ENCODE measurements around the gene VPS11. TPM values are rescaled to one million over a fixed set of nuclear protein-coding genes. Genes with fewer than 3 reads are reported as not detected.

The VPS11 gene
- total and polyA plus RNA-seq, 10 of the 15 experiments (the other 5 are each of a cell fraction or from before 2014, with no cell fraction given): 15.8 to 26.4 (median 24.5) TPM

- intact Hi-C loops (cut with micrococcal nuclease; ENCODE audit: unreplicated experiment): loop anchor here (2.0 kb wide), 2 partner anchors 38 kb away; partner anchors contain the start of genes RPS25 and TRAPPC4
- H3K27ac ChIP-seq (ENCODE audit: control insufficient read depth, insufficient read depth): peak overlapping the region; percentile 59
- in situ Hi-C loops (cut with MboI): no loop called here
- H2AFZ ChIP-seq (ENCODE audit: control insufficient read depth, low read depth, low read length): peak overlapping the region; percentile 59
- CTCF ChIA-PET: interaction anchor here (0.8 to 3.2 kb wide), 13 partner anchors 11 to 227 kb away, joined by 3 to 16 read pairs (median 5); partner anchors contain the start of genes C2CD2L, HMBS, RPS25 and SLC37A4
- peaks cover 24% of the 10 kb centered on the region for H3K4me1 ChIP-seq (ENCODE audit: control insufficient read depth, insufficient read depth, low read length)
- ATAC-seq: peak; percentile 15
- H3K9ac ChIP-seq (ENCODE audit: control insufficient read depth, insufficient read depth, low read length): peak overlapping the region; percentile 85
- no peaks in the 10 kb centered on the region for H4K20me1 ChIP-seq (ENCODE audit: control insufficient read depth, insufficient read depth)
- no TSS peak for BruUV-seq (replicated peaks)
- no peak for DNase-seq (ENCODE audit: low read depth, low spot score)
- peak overlapping the region; percentile 85 for H3K4me3 ChIP-seq
- POLR2A ChIA-PET: interaction anchor here (0.6 to 2.7 kb wide), 16 partner anchors 9 to 625 kb away, joined by 3 to 14 read pairs (median 6); partner anchors contain the start of genes C2CD2L, DPAGT1, HINFP and HMBS
- H3K4me2 ChIP-seq (ENCODE audit: control insufficient read depth, insufficient read depth): peak overlapping the region; percentile 26
- SMC1A ChIA-PET (ENCODE audit: uncharacterized antibody, unreplicated experiment): interaction anchor here (0.7 to 1.5 kb wide), 3 partner anchors 11 to 44 kb away, joined by 3 to 6 read pairs (median 3); partner anchors contain the start of gene VPS11
- RAD21 ChIA-PET (ENCODE audit: unreplicated experiment): interaction anchor here (0.5 to 2.4 kb wide), 7 partner anchors 11 to 282 kb away, joined by 3 to 9 read pairs (median 4); partner anchors contain the start of genes HMBS and VPS11
- peaks cover 39% of the 10 kb centered on the region for H3K79me2 ChIP-seq (ENCODE audit: control insufficient read depth, insufficient read depth, low read length)
- peaks cover 12 to 17% of the 10 kb centered on the region in 2 experiments for H3K36me3 ChIP-seq (ENCODE audit: control insufficient read depth in 2 of 2, insufficient read depth in 2 of 2, low read length in 1 of 2)
- H3K9me3 ChIP-seq (replicated peaks; ENCODE audit: control insufficient read depth, insufficient read depth, low read length): no peaks in the 10 kb centered on the region
- H3K27me3 ChIP-seq (replicated peaks in 1 of 2; ENCODE audit: control insufficient read depth in 2 of 2, insufficient read depth in 2 of 2, low read length in 1 of 2): no peaks in the 10 kb centered on the region
- WGBS (ENCODE audit: insufficient coverage, insufficient replicate concordance, low lambda C conversion rate, missing lambda C conversion rate): 1% methylated on average over 47 of the region's 48 CpGs
- FAIRE-seq: no peak
- TF ChIP-seq USF1 (IDR thresholded peaks at IDR 0.05; ENCODE audit: borderline replicate concordance, extremely low read length, insufficient read depth, low read depth, low read length) (no peak), EED (IDR thresholded peaks at IDR 0.05; ENCODE audit: low read depth) (0 out of 2 replicates have a peak, but pooled peaks have one; percentile 32), ZNF217 (IDR thresholded peaks at IDR 0.05) (no peak), PML (IDR thresholded peaks at IDR 0.05; ENCODE audit: low read length) (no peak), PAX5 (IDR thresholded peaks at IDR 0.05; ENCODE audit: borderline replicate concordance, low read depth, low read length) (no peak), RAD21 (IDR thresholded peaks at IDR 0.05; ENCODE audit: insufficient read depth, low read depth, low read length) (no peak), E4F1 (IDR thresholded peaks at IDR 0.05; ENCODE audit: borderline replicate concordance, partially characterized antibody) (no peak), LARP7 (IDR thresholded peaks at IDR 0.05) (peak; percentile 76), EGR1 (IDR thresholded peaks at IDR 0.05; ENCODE audit: borderline replicate concordance in 1 of 2, low read depth in 2 of 2, low read length in 2 of 2) (0 out of 3 replicates have a peak, but pooled peaks of 1 of the 2 experiments have one; percentile 35), TCF3 (IDR thresholded peaks at IDR 0.05; ENCODE audit: borderline replicate concordance, insufficient read depth, low read depth, low read length) (0 out of 2 replicates have a peak, but pooled peaks have one; percentile 33), ESRRA (IDR thresholded peaks at IDR 0.05; ENCODE audit: low read length) (no peak), TCF12 (IDR thresholded peaks at IDR 0.05; ENCODE audit: low read depth, low read length) (peak; percentile 76), ELK1 (IDR thresholded peaks at IDR 0.05; ENCODE audit: low read depth, low read length) (no peak), CREB1 (IDR thresholded peaks at IDR 0.05; ENCODE audit: low read depth) (no peak), POLR2AphosphoS2 (IDR thresholded peaks at IDR 0.05; ENCODE audit: low read depth, low read length) (no peak), CHD2 (IDR thresholded peaks at IDR 0.05; ENCODE audit: borderline replicate concordance, low read depth, low read length) (no peak), SUPT20H (IDR thresholded peaks at IDR 0.05; ENCODE audit: borderline replicate concordance, control insufficient read depth, low read depth, low read length) (no peak), DPF2 (IDR thresholded peaks at IDR 0.05) (no peak; the same call in 1 of the 2 replicates)
Observed at GRCh38 chr11:119056421-119056999, 11.1 kb upstream of the VPS11 start.

All from GM12878 (cell line).